Spleen (tissue), 7 donors: ENCODE results near the gene VPS4A.

Experiments used
- POLR2A ChIP-seq, 3 donors: fragments of 450-650 bp; IDR thresholded peaks; one replicate each; pipeline ENCODE4 v1.5.1; 2017; ENCODE audit warnings: antibody characterized with exemption in 3 of 3, mild to moderate bottlenecking in 1 of 3
- TF ChIP-seq, protein P1 (sequence below), 11 experiments: fragments of 200-600 bp in 7 of 11; fragments of 450-650 bp in 4 of 11; sonication (generic) in 4 of 11; IDR thresholded peaks in 8 of 11; conservative IDR thresholded peaks in 3 of 11; 1 replicate in 7 of 11; 2 replicates in 4 of 11; pipeline versions ENCODE4 v1.4.0 to v1.8.0; 2016 to 2021; ENCODE audit warnings: antibody characterized with exemption in 11 of 11, inconsistent platforms in 4 of 11, mild to moderate bottlenecking in 1 of 11
- donor health status: DM: no; HTN: no; CAD: no; lungs with moderate emphysema.
- donor health status: DM: no; HTN: no; CAD: no.
- donor health status: DM: no; HTN: no; CAD: no.

DNA sequence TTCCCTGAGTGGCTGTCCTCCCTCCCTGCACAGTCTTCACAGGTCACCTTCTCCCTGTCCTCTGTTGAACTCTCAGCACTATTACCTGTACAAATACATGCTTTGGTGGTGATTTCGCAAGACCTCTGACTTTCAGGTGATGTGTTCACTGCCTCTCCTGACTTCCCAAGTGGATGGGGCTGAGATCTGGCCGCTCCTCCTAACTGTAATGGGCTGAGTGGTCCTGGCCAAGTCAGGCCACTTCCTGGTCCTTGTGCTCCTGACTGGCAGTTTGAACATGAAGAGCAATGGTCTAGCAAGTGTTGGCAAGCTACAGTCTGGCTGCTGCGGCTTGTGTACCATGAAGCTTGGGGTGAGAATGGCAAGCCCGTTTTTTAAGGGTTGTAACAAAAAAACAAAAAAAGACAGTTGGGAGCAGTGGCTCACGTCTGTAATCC is 52.1 kb downstream of the VPS4A start:
- TF ChIP-seq, protein P1, sequence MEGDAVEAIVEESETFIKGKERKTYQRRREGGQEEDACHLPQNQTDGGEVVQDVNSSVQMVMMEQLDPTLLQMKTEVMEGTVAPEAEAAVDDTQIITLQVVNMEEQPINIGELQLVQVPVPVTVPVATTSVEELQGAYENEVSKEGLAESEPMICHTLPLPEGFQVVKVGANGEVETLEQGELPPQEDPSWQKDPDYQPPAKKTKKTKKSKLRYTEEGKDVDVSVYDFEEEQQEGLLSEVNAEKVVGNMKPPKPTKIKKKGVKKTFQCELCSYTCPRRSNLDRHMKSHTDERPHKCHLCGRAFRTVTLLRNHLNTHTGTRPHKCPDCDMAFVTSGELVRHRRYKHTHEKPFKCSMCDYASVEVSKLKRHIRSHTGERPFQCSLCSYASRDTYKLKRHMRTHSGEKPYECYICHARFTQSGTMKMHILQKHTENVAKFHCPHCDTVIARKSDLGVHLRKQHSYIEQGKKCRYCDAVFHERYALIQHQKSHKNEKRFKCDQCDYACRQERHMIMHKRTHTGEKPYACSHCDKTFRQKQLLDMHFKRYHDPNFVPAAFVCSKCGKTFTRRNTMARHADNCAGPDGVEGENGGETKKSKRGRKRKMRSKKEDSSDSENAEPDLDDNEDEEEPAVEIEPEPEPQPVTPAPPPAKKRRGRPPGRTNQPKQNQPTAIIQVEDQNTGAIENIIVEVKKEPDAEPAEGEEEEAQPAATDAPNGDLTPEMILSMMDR (IDR thresholded peaks at IDR 0.05 in 8 of 11, conservative IDR thresholded peaks at IDR 0.05 in 3 of 11), result no peak
- no peak for TF ChIP-seq POLR2A (IDR thresholded peaks at IDR 0.05)
